ENCODE data around the gene UBE2L5.

- TF ChIP-seq CTCF (IDR thresholded peaks at IDR 0.05; ENCODE audit: low read depth, low read length) (no peak), EZH2phosphoT487 (IDR thresholded peaks at IDR 0.05; ENCODE audit: low read depth) (no peak)
Measured at GRCh38 chr13:30442926-30443325, 20.6 kb downstream of the UBE2L5 start.

All from OCI-LY3 (cell line).